ENCODE data around the gene FOXL2. TPM values are rescaled to one million over a fixed set of nuclear protein-coding genes. Genes with fewer than 3 reads are reported as not detected.

FOXL2 gene
- total RNA-seq, 4 donors from 2014 or later: 0.26 to 23.6 (median 9.8) TPM; not detected in 1

DNA sequence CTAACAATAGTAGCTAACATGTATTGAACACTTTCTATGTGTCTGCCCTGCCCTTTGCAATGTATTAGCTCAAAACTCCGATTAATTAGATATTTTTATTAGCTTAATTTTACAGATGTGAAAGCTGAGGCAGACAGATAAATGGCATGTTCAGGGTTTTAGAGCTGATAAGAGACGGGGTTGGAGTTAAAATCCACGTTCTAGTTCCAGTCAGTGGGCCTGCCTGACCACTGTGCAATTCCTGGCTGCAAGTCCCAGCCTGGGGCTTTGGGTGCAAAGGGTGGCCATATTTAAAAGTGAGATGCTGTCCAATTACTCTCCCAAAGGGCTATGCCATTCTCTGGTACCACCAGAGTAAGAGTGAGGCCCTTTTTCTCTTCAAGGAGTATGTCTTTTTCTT, 33.2 kb downstream of the FOXL2 start:
- no peak overlapping the region for H3K4me3 ChIP-seq
- H3K27me3 ChIP-seq: no peaks in the 10 kb centered on the region
- TF ChIP-seq POLR2A (IDR thresholded peaks at IDR 0.05): no peak
- TF ChIP-seq, protein P1, sequence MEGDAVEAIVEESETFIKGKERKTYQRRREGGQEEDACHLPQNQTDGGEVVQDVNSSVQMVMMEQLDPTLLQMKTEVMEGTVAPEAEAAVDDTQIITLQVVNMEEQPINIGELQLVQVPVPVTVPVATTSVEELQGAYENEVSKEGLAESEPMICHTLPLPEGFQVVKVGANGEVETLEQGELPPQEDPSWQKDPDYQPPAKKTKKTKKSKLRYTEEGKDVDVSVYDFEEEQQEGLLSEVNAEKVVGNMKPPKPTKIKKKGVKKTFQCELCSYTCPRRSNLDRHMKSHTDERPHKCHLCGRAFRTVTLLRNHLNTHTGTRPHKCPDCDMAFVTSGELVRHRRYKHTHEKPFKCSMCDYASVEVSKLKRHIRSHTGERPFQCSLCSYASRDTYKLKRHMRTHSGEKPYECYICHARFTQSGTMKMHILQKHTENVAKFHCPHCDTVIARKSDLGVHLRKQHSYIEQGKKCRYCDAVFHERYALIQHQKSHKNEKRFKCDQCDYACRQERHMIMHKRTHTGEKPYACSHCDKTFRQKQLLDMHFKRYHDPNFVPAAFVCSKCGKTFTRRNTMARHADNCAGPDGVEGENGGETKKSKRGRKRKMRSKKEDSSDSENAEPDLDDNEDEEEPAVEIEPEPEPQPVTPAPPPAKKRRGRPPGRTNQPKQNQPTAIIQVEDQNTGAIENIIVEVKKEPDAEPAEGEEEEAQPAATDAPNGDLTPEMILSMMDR (IDR thresholded peaks at IDR 0.05): no peak
- no peaks in the 10 kb centered on the region for H3K9me3 ChIP-seq
- no peaks in the 10 kb centered on the region for H3K4me1 ChIP-seq
- no peak overlapping the region for H3K27ac ChIP-seq
- DNase-seq: no peak
- intact Hi-C loops (cut with DNase I; ENCODE audit: low total_unique reads): no loop called here
- no peaks in the 10 kb centered on the region for H3K36me3 ChIP-seq

GRCh38 chr3:138912237-138912636, 34.7 kb downstream of the FOXL2 start:
- Histone ChIP-seq H3K9me3 (no peaks in the 10 kb centered on the region), H3K4me3 (no peak overlapping the region), H3K36me3 (no peaks in the 10 kb centered on the region), H3K27ac (no peak overlapping the region), H3K27me3 (no peaks in the 10 kb centered on the region), H3K4me1 (no peaks in the 10 kb centered on the region)
- intact Hi-C loops (cut with DNase I; ENCODE audit: low total_unique reads): no loop called here
- TF ChIP-seq, protein P1 (IDR thresholded peaks at IDR 0.05): no peak
- no peak for TF ChIP-seq POLR2A (IDR thresholded peaks at IDR 0.05)
- no peak for DNase-seq

DNA sequence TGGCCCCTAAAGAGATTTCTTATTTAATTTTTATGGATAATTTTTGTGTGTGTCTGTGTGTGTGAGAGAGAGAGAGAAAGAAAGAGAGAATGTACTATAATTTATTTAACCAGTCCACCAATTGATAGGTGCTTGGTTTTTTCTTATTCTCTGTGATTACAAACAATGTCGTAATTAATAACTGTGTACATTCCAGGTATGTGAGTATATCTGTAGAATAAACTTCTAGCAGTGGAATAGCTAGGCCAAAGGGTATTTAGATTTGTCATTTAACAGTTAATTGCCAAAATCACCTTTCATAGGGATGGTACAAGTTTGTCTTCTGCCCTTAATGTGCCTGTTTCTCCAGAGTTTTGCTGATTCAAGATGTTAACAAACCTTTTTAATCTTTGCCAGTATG, 35.3 kb downstream of the FOXL2 start:
- intact Hi-C loops (cut with DNase I; ENCODE audit: low total_unique reads): no loop called here
- no peaks in the 10 kb centered on the region for H3K36me3 ChIP-seq
- H3K4me3 ChIP-seq: no peak overlapping the region
- no peaks in the 10 kb centered on the region for H3K27me3 ChIP-seq
- no peaks in the 10 kb centered on the region for H3K9me3 ChIP-seq
- no peaks in the 10 kb centered on the region for H3K4me1 ChIP-seq
- no peak overlapping the region for H3K27ac ChIP-seq
- no peak for DNase-seq
- TF ChIP-seq, protein P1 (IDR thresholded peaks at IDR 0.05): no peak
- TF ChIP-seq POLR2A (IDR thresholded peaks at IDR 0.05): no peak

GRCh38 chr3:138909904-138910303, 37.0 kb downstream of the FOXL2 start:
- Histone ChIP-seq H3K4me3 (no peak overlapping the region), H3K36me3 (no peaks in the 10 kb centered on the region), H3K9me3 (no peaks in the 10 kb centered on the region), H3K4me1 (no peaks in the 10 kb centered on the region), H3K27ac (no peak overlapping the region), H3K27me3 (no peaks in the 10 kb centered on the region)
- intact Hi-C loops (cut with DNase I; ENCODE audit: low total_unique reads): no loop called here
- DNase-seq: no peak
- TF ChIP-seq, protein P1 (IDR thresholded peaks at IDR 0.05): no peak
- no peak for TF ChIP-seq POLR2A (IDR thresholded peaks at IDR 0.05)

- Histone ChIP-seq H3K9me3 (no peaks in the 10 kb centered on the region), H3K27me3 (no peaks in the 10 kb centered on the region), H3K36me3 (no peaks in the 10 kb centered on the region), H3K4me3 (no peak overlapping the region), H3K27ac (no peak overlapping the region), H3K4me1 (no peaks in the 10 kb centered on the region)
- no peak for TF ChIP-seq POLR2A (IDR thresholded peaks at IDR 0.05)
- TF ChIP-seq, protein P1 (IDR thresholded peaks at IDR 0.05): no peak
- no peak for DNase-seq
- intact Hi-C loops (cut with DNase I; ENCODE audit: low total_unique reads): no loop called here
Observed at GRCh38 chr3:138908846-138909245, 38.1 kb downstream of the FOXL2 start.
